Esophagus muscularis mucosa (tissue), 4 donors: ENCODE results near the gene P2RY6. TPM values are rescaled to one million over a fixed set of nuclear protein-coding genes. Genes with fewer than 3 reads are reported as not detected.

Source experiments
- DNase-seq: peaks from one replicate; pipeline ENCODE4 v3.0.0-alpha.2; 2017; ENCODE audit errors: extremely low spot score
- H3K27ac ChIP-seq, 4 donors: fragments of 200-600 bp; sonication (generic); replicated peaks in 1 of 4; 1 replicate in 3 of 4; 2 replicates in 1 of 4; pipeline ENCODE4 v1.5.1; 2016 to 2019; ENCODE audit warnings: mild to moderate bottlenecking in 1 of 4
- H3K27me3 ChIP-seq, 4 donors: fragments of 200-600 bp; sonication (generic); one replicate each; pipeline versions ENCODE4 v1.5.1 to v1.6.0; 2016 to 2019
- H3K36me3 ChIP-seq, 4 donors: fragments of 200-600 bp; sonication (generic); one replicate each; pipeline ENCODE4 v1.5.1; 2016 to 2019
- H3K4me1 ChIP-seq, 4 donors: fragments of 200-600 bp; sonication (generic); one replicate each; pipeline ENCODE4 v1.5.1; 2016 to 2019
- H3K4me3 ChIP-seq, 4 donors: fragments of 200-600 bp; sonication (generic); 1 replicate in 2 of 4; 2 replicates in 2 of 4; pipeline ENCODE4 v1.5.1; 2016 to 2019; ENCODE audit warnings: mild to moderate bottlenecking in 4 of 4, moderate library complexity in 1 of 4
- H3K9me3 ChIP-seq, 4 donors: fragments of 200-600 bp; sonication (generic); 1 replicate in 3 of 4; 2 replicates in 1 of 4; pipeline ENCODE4 v1.5.1; 2016 to 2019
- EP300 ChIP-seq: sonication (generic); formaldehyde crosslinking; IDR thresholded peaks from one replicate; pipeline ENCODE4 v1.6.1; 2017; ENCODE audit warnings: antibody characterized with exemption
- POLR2A ChIP-seq: fragments of 450-650 bp; IDR thresholded peaks from one replicate; pipeline ENCODE4 v1.6.1; 2017; ENCODE audit warnings: antibody characterized with exemption, moderate library complexity, mild to moderate bottlenecking, low read depth
- POLR2AphosphoS5 ChIP-seq, 2 donors: sonication (generic); formaldehyde crosslinking; IDR thresholded peaks; one replicate each; pipeline ENCODE4 v1.6.1; 2017; ENCODE audit warnings: antibody characterized with exemption in 2 of 2
- WGBS: methylation state at CpG from one replicate; pipeline ENCODE4 v1.1.5; 2018; 5-methylcytosine and 5-hydroxymethylcytosine counted together
- intact Hi-C: fragments of 100-400 bp; cut with DNase I; formaldehyde crosslinking; loops from one replicate; pipeline ENCODE4 v1.15.1; 2023
- total RNA-seq, 4 donors: library from RNA; depleted of rRNA; stranded (reverse); fragments of >200 nt; gene quantifications; one replicate each; pipeline versions ENCODE4 v1.1.0 to v1.2.1, GENCODE V29; 2016
- TF ChIP-seq, protein P1 (sequence below), 3 experiments: fragments of 200-600 bp in 2 of 3; fragments of 450-650 bp in 1 of 3; sonication (generic) in 2 of 3; IDR thresholded peaks; one replicate each; pipeline ENCODE4 v1.5.1; 2017 to 2019; ENCODE audit warnings: antibody characterized with exemption in 3 of 3, mild to moderate bottlenecking in 2 of 3, moderate library complexity in 1 of 3

Gene P2RY6
- total RNA-seq, 4 donors from 2014 or later, result 1.6 to 4.8 (median 2.4) TPM

DNA sequence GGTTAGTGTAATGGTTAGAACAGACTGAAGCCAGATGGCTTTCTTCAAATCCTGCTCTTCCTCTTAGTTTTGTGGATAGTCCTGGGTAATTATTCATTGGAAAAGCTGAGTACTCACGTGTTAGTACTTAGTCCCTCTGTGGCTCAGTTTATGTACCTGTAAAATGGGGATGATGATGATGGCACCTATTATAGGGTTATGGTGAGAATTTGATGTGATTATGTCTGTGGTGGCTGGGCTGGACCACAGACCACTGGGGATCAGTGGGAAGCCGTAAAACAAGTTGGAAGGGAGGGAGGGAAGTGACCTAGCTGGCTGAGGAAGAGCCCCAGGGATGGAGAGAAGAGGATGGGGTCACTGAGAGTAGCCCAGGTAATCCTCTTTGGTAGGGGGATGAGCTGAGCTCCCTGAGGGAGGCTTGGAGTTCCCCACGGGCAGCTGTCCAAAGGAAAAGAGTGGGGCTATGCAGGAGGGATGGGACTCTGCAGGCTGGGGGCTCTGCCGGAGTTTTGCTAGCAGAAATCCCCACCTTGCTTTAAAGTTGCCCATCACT is 55.8 kb downstream of the P2RY6 start:
- DNase-seq, result no peak
- TF ChIP-seq EP300 (no peak), POLR2AphosphoS5 (IDR thresholded peaks at IDR 0.05) (peak in 1 of 2 donors; percentile 4)
- Histone ChIP-seq H3K27ac (peak overlapping the region; percentile 94 to 100 (median 97)), H3K4me3 (no peak overlapping the region), H3K9me3 (no peaks in the 10 kb centered on the region), H3K4me1 (peaks cover 89 to 100% (median 98%) of the 10 kb centered on the region in 4 donors), H3K27me3 (no peaks in the 10 kb centered on the region), H3K36me3 (no peaks in the 10 kb centered on the region)
- 35% methylated on average over 4 of the region's 4 CpGs for WGBS
- intact Hi-C loops, result no loop called here

DNA sequence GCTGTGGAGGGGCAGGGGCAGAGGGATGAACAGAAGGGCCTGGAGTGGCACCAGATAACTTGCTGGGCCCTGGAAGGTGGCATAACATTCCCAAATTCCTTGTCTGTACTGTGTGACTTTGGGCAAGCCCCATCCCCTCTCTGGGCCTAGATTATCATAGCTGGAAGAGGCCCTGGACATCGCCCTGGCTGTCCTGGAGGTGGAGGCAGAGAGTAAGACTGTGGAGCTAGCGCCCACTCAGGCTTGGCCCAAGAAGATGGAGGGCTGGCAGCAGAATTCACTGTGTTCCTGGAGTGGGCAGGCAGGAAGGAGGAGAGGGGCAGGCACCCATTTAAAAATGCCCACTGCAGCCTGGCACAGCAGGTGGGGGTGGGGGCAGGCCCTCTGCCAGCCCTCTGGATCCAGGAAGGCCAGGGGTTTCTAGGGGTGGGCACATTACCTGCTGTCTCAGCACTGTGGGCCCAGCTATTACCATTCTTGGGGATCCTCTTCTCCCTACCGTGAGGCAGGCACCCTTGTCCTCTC is 58.5 kb downstream of the P2RY6 start:
- Histone ChIP-seq H3K27me3 (no peaks in the 10 kb centered on the region), H3K4me1 (peaks cover 89 to 100% (median 98%) of the 10 kb centered on the region in 4 donors), H3K27ac (peak overlapping the region; percentile 77 to 90 (median 82)), H3K9me3 (no peaks in the 10 kb centered on the region), H3K4me3 (no peak overlapping the region), H3K36me3 (no peaks in the 10 kb centered on the region)
- DNase-seq, result no peak
- WGBS, result 28% methylated on average over 3 of the region's 3 CpGs
- TF ChIP-seq, protein P1, sequence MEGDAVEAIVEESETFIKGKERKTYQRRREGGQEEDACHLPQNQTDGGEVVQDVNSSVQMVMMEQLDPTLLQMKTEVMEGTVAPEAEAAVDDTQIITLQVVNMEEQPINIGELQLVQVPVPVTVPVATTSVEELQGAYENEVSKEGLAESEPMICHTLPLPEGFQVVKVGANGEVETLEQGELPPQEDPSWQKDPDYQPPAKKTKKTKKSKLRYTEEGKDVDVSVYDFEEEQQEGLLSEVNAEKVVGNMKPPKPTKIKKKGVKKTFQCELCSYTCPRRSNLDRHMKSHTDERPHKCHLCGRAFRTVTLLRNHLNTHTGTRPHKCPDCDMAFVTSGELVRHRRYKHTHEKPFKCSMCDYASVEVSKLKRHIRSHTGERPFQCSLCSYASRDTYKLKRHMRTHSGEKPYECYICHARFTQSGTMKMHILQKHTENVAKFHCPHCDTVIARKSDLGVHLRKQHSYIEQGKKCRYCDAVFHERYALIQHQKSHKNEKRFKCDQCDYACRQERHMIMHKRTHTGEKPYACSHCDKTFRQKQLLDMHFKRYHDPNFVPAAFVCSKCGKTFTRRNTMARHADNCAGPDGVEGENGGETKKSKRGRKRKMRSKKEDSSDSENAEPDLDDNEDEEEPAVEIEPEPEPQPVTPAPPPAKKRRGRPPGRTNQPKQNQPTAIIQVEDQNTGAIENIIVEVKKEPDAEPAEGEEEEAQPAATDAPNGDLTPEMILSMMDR (IDR thresholded peaks at IDR 0.05), result peak; percentile 37 to 57 (median 44)
- TF ChIP-seq EP300 (no peak), POLR2AphosphoS5 (IDR thresholded peaks at IDR 0.05) (peak in 1 of 2 donors; percentile 9)
- intact Hi-C loops, result no loop called here

DNA sequence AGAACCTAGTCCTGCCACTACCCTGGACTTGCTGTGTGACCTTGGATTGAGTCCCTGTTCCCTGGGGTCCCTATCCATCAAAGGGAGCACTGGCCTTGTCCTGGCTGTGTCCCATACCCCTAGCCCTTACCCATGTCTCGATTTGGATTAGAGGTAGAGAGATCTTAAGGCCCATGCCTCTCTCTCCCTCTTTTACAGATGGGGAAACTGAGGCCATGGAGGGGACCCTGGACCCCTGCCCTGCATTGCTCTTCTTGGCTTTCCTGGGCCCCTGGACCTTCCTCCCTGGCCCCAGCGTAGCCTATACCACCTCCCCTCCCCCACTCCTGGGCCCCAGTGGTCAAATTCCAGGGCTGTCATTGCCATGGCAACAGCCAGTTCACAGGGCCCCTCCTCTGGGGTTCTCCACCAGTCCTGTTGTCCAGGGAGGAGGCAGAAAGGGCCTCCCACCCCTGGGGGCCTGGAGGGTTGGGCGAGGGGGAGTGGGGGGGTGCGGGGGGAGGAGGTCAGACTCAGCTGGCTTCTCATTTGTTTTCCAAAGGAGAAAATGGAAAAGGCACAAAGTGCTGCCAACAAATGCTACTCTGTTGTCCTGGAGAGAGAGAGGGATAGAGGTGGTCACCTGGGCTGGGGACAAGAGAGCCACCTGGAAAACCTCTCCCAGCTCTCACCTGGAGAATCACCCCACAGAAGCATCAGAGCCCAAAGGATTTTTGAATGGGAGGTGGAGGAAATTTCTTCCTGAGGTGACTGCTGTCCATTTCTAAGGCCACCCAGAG is 59.2 kb downstream of the P2RY6 start:
- WGBS, result 21% methylated on average over 4 of the region's 4 CpGs
- Histone ChIP-seq H3K27me3 (no peaks in the 10 kb centered on the region), H3K4me1 (peaks cover 84 to 100% (median 98%) of the 10 kb centered on the region in 4 donors), H3K9me3 (no peaks in the 10 kb centered on the region), H3K27ac (peak overlapping the region; percentile 77 to 90 (median 82)), H3K36me3 (no peaks in the 10 kb centered on the region), H3K4me3 (no peak overlapping the region)
- TF ChIP-seq EP300, result no peak
- TF ChIP-seq, protein P1 (IDR thresholded peaks at IDR 0.05), result no peak
- TF ChIP-seq POLR2AphosphoS5 (IDR thresholded peaks at IDR 0.05), result no peak
- no peak for TF ChIP-seq POLR2A
- DNase-seq, result no peak
- intact Hi-C loops, result no loop called here

DNA sequence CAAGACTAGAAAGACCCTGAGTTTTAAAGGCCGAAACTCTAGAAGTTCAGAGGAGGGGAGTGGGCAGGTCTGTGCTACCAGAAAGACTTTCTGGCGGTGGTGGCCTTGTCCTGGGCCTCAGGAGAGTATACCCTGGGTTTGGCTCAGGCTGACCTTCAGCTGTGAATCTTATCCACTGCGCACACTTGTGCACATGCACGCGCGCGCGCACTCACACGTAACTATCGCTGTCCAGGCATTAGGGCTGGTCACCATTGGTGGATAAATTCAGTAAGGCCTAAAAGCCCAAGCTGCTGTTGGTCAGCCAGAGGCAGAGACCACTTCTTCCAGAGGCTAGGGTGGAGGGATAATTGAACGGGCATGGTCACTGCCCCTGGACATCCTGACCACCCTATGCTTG is 61.0 kb downstream of the P2RY6 start:
- no peaks in the 10 kb centered on the region for H3K36me3 ChIP-seq
- intact Hi-C loops, result no loop called here
- WGBS, result 77% methylated on average over 9 of the region's 11 CpGs
- no peak overlapping the region for H3K4me3 ChIP-seq
- TF ChIP-seq POLR2AphosphoS5 (IDR thresholded peaks at IDR 0.05) (no peak), EP300 (no peak), POLR2A (no peak)
- TF ChIP-seq, protein P1 (IDR thresholded peaks at IDR 0.05), result no peak
- no peaks in the 10 kb centered on the region for H3K27me3 ChIP-seq
- H3K27ac ChIP-seq, result peak overlapping the region; percentile 77 to 90 (median 82)
- H3K4me1 ChIP-seq, result peaks cover 71 to 100% (median 98%) of the 10 kb centered on the region in 4 donors
- DNase-seq, result no peak
- no peaks in the 10 kb centered on the region for H3K9me3 ChIP-seq

DNA sequence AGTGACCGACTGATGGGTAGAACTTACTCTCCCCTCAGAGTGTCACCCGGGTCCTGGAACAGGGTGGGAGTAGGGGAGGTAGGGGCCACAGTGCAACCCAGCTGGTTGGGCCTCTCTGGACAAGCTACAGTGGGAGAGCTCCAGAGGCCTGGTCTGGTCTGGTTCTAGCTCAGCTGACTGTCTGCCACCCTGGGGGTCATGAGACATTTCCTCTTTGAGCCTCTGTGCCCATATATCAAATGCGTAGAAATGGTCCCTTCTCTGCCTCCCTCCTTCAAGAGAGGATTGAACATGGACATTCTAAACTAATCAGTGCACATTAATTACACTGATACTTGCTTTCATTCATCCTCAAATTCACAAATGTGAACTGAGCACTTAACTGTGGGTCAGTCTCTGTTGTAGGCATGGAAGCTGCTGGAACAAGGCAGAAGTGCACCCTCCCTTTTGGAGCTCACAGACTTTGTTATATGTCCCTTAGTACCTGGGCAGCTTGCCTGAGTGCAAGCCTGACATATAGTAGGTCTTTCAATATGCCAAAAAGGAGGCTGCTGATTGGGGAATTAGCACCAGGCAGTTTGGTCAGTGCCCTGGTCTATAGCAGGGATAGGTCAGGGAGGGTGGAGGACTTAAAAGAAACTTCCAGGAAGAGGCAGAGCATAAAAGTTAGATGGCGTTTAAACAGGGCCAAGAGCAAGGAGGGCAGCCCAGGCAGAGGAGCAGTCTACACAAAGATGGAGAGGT is 61.7 kb downstream of the P2RY6 start:
- Histone ChIP-seq H3K36me3 (no peaks in the 10 kb centered on the region), H3K4me1 (peaks cover 71 to 100% (median 98%) of the 10 kb centered on the region in 4 donors), H3K27ac (peak overlapping the region; percentile 77 to 90 (median 82)), H3K9me3 (no peaks in the 10 kb centered on the region), H3K27me3 (no peaks in the 10 kb centered on the region), H3K4me3 (peak overlapping the region in 1 of 4 donors; percentile 21)
- intact Hi-C loops, result no loop called here
- DNase-seq, result no peak
- TF ChIP-seq POLR2AphosphoS5 (IDR thresholded peaks at IDR 0.05) (no peak), POLR2A (no peak), EP300 (no peak)
- TF ChIP-seq, protein P1 (IDR thresholded peaks at IDR 0.05), result no peak
- WGBS, result 59% methylated on average over 4 of the region's 4 CpGs
